Endothelial cell of umbilical vein (primary cell): ENCODE data around the gene ZNF428. TPM values are rescaled to one million over a fixed set of nuclear protein-coding genes. Genes with fewer than 3 reads are reported as not detected.

Source experiments
- BruUV-seq: library from RNA; stranded (reverse); fragments of 400-500 nt; replicated peaks from 2 replicates; lab custom pipeline; 2021; lab: Mats Ljungman, UMichigan
- CTCF ChIA-PET: fragments of 300-600, 350-600 bp; sonication (Branson Sonifier 250); formaldehyde crosslinking; loops from one replicate; lab custom pipeline; 2021; ENCODE audit warnings: antibody characterized with exemption, inconsistent platforms; lab: Charles Lee
- POLR2A ChIA-PET: fragments of 300-600, 350-600 bp; sonication (Branson Sonifier 250); formaldehyde crosslinking; loops from one replicate; lab custom pipeline; 2021; ENCODE audit warnings: antibody characterized with exemption, inconsistent platforms; lab: Charles Lee
- DNase-seq: peaks from one replicate; pipeline ENCODE4 v3.0.0-alpha.2; 2011; ENCODE audit warnings: low read depth, low spot score
- FAIRE-seq: peaks from 2 replicates; lab custom pipeline; 2011; peaks lifted over from hg19 to GRCh38; lab: Jason Lieb, UNC
- H2AFZ ChIP-seq: 2 replicates; pipeline ENCODE4 v1.6.0; 2012; ENCODE audit warnings: low read depth, low read length, control low read depth, inconsistent platforms
- H3K27ac ChIP-seq: 2 replicates; pipeline ENCODE4 v1.5.1; 2011; ENCODE audit warnings: low read depth, mild to moderate bottlenecking, control low read depth, low read length, moderate library complexity; ENCODE audit not compliant: insufficient read depth
- H3K27me3 ChIP-seq, 2 experiments: 2 replicates each; pipeline versions ENCODE4 v1.6.0 to v1.6.1; 2011; ENCODE audit warnings: low read length in 2 of 2, mixed read lengths in 1 of 2; ENCODE audit not compliant: control insufficient read depth in 2 of 2, insufficient read depth in 2 of 2
- H3K36me3 ChIP-seq, 2 experiments: 2 replicates in 1 of 2; 3 replicates in 1 of 2; pipeline ENCODE4 v1.5.1; 2011; ENCODE audit warnings: low read length in 2 of 2, mild to moderate bottlenecking in 1 of 2, moderate library complexity in 1 of 2; ENCODE audit not compliant: control insufficient read depth in 2 of 2, insufficient read depth in 2 of 2; ENCODE audit errors: extremely low read depth in 1 of 2
- H3K4me1 ChIP-seq: 3 replicates; pipeline ENCODE4 v1.5.1; 2011; ENCODE audit warnings: mild to moderate bottlenecking, low read length; ENCODE audit not compliant: control insufficient read depth, insufficient read depth; ENCODE audit errors: extremely low read depth
- H3K4me2 ChIP-seq: 2 replicates; pipeline ENCODE4 v1.6.1; 2011; ENCODE audit warnings: low read length, control low read depth, mixed read lengths; ENCODE audit not compliant: insufficient read depth
- H3K4me3 ChIP-seq, 3 experiments: fragments of 200-600 bp in 1 of 3; sonication (generic), shearing (Covaris generic) in 1 of 3; replicated peaks in 1 of 3; 2 replicates each; pipeline ENCODE4 v1.5.1; 2011 to 2016; ENCODE audit warnings: control low read depth in 3 of 3, low read length in 3 of 3, mild to moderate bottlenecking in 2 of 3, inconsistent platforms in 1 of 3, low read depth in 1 of 3, moderate library complexity in 1 of 3; ENCODE audit not compliant: insufficient read depth in 1 of 3
- H3K79me2 ChIP-seq: 2 replicates; pipeline ENCODE4 v1.6.0; 2012; ENCODE audit warnings: low read length, inconsistent platforms; ENCODE audit not compliant: control insufficient read depth, insufficient read depth
- H3K9ac ChIP-seq: replicated peaks from 2 replicates; pipeline ENCODE3; 2011; ENCODE audit warnings: low read length, control low read depth; ENCODE audit not compliant: insufficient read depth; ENCODE audit errors: extremely low read depth
- H3K9me1 ChIP-seq: replicated peaks from 3 replicates; pipeline ENCODE4 v1.6.0; 2011; ENCODE audit warnings: mild to moderate bottlenecking, low read length; ENCODE audit not compliant: control insufficient read depth, insufficient read depth; ENCODE audit errors: extremely low read depth
- H3K9me3 ChIP-seq: replicated peaks from 2 replicates; pipeline ENCODE4 v1.5.1; 2012; ENCODE audit warnings: low read length, inconsistent platforms; ENCODE audit not compliant: control insufficient read depth, insufficient read depth
- H4K20me1 ChIP-seq: replicated peaks from 2 replicates; pipeline ENCODE3; 2011; ENCODE audit warnings: mild to moderate bottlenecking, low read length; ENCODE audit not compliant: control insufficient read depth, insufficient read depth; ENCODE audit errors: extremely low read depth
- EZH2 ChIP-seq: IDR thresholded peaks from 2 replicates; pipeline ENCODE4 v1.6.1; 2012; ENCODE audit warnings: borderline replicate concordance, low read depth, mild to moderate bottlenecking, moderate library complexity, low read length, inconsistent platforms; ENCODE audit not compliant: severe bottlenecking
- FOS ChIP-seq: IDR thresholded peaks from 2 replicates; pipeline ENCODE4 v1.6.1; 2011; ENCODE audit warnings: mild to moderate bottlenecking, low read length, moderate library complexity, borderline replicate concordance; ENCODE audit not compliant: insufficient read depth
- GATA2 ChIP-seq: IDR thresholded peaks from 2 replicates; pipeline ENCODE4 v1.7.0; 2011; ENCODE audit warnings: low read depth, mild to moderate bottlenecking, moderate library complexity, mixed read lengths, low read length; ENCODE audit not compliant: insufficient read length, insufficient read depth
- JUN ChIP-seq: IDR thresholded peaks from 2 replicates; pipeline ENCODE4 v1.6.1; 2011; ENCODE audit warnings: borderline replicate concordance, low read depth; ENCODE audit not compliant: insufficient read length, insufficient read depth
- MYC ChIP-seq: IDR thresholded peaks from one replicate; pipeline ENCODE4 v1.6.1; 2011; ENCODE audit warnings: mild to moderate bottlenecking, low read depth, low read length
- POLR2A ChIP-seq: IDR thresholded peaks from 2 replicates; pipeline ENCODE4 v1.6.1; 2012; ENCODE audit warnings: low read depth, mild to moderate bottlenecking, control low read depth, low read length
- POLR2AphosphoS5 ChIP-seq: IDR thresholded peaks from 2 replicates; pipeline ENCODE4 v1.6.1; 2012; ENCODE audit warnings: low read depth, mild to moderate bottlenecking, control low read depth, low read length, moderate library complexity; ENCODE audit not compliant: insufficient read depth
- dilution Hi-C: fragments of 300-500 bp; cut with MboI; formaldehyde crosslinking; loops from one replicate; pipeline ENCODE4 v1.15.0; 2019; ENCODE audit warnings: low sequenced_read_pairs; ENCODE audit not compliant: extremely low pct_ligation_motif_present
- intact Hi-C: fragments of 100-400 bp; cut with micrococcal nuclease; formaldehyde crosslinking; loops from one replicate; pipeline ENCODE4 v1.10.0; 2022
- polyA plus RNA-seq, 4 experiments: library from polyadenylated mRNA; depleted of rRNA in 3 of 4; stranded (reverse) in 3 of 4; unstranded in 1 of 4; fragments of >200 nt; gene quantifications; 2 replicates each; pipeline versions ENCODE4 v1.2.1 to v1.2.3, GENCODE V29; 2011 to 2012; ENCODE audit warnings: missing spikeins in 1 of 4
- total RNA-seq: library from RNA; stranded (reverse); gene quantifications from 2 replicates; pipeline ENCODE4 v1.2.3, GENCODE V29; 2021
- TF ChIP-seq, protein P1 (sequence below): IDR thresholded peaks from 2 replicates; pipeline ENCODE4 v1.6.1; 2011; ENCODE audit not compliant: insufficient read depth, insufficient read length
- TF ChIP-seq, protein P2 (sequence below), 2 donors: IDR thresholded peaks; 1 replicate in 1 of 2; 2 replicates in 1 of 2; pipeline ENCODE4 v1.5.1; 2011; ENCODE audit warnings: low read length in 2 of 2, mild to moderate bottlenecking in 2 of 2, moderate library complexity in 2 of 2, control low read depth in 1 of 2, inconsistent platforms in 1 of 2, low read depth in 1 of 2; ENCODE audit not compliant: insufficient read depth in 1 of 2; ENCODE audit errors: extremely low read depth in 1 of 2

The ZNF428 gene
- total and polyA plus RNA-seq, 2 donors (not counting 3 experiments of a cell fraction or from before 2014, with no cell fraction given): 29.2 to 56.2 TPM

DNA sequence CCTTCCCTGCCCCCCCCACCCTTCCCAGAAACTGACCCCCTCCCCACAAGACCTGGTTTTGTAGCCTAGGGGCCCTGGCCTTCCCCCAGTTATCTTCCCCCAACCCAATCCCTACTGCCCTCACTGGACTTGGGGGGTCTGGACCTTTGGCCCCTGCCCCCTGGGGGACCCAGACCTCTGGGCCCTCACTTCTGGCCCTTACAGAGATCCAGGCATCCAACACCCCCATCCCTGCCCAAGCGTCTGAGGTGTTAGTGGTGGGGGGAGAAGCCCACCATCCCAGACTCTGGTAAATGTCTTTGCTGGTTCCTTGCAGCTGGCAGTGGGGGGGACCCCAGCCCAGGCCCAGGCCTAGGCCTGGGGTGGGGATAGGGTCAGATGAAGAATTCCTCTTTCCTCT is 3.5 kb upstream of the ZNF428 start:
- no peaks in the 10 kb centered on the region for H3K9me3 ChIP-seq
- DNase-seq (no peak), FAIRE-seq (no peak)
- H3K4me1 ChIP-seq: peaks cover 12% of the 10 kb centered on the region
- H3K27ac ChIP-seq: no peak overlapping the region
- BruUV-seq: no TSS peak
- no peaks in the 10 kb centered on the region for H3K36me3 ChIP-seq
- no peak overlapping the region for H2AFZ ChIP-seq
- TF ChIP-seq, protein P1, sequence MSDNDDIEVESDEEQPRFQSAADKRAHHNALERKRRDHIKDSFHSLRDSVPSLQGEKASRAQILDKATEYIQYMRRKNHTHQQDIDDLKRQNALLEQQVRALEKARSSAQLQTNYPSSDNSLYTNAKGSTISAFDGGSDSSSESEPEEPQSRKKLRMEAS: no peak
- no peak for TF ChIP-seq GATA2
- no peak for TF ChIP-seq EZH2
- no peak for TF ChIP-seq FOS
- TF ChIP-seq, protein P2, sequence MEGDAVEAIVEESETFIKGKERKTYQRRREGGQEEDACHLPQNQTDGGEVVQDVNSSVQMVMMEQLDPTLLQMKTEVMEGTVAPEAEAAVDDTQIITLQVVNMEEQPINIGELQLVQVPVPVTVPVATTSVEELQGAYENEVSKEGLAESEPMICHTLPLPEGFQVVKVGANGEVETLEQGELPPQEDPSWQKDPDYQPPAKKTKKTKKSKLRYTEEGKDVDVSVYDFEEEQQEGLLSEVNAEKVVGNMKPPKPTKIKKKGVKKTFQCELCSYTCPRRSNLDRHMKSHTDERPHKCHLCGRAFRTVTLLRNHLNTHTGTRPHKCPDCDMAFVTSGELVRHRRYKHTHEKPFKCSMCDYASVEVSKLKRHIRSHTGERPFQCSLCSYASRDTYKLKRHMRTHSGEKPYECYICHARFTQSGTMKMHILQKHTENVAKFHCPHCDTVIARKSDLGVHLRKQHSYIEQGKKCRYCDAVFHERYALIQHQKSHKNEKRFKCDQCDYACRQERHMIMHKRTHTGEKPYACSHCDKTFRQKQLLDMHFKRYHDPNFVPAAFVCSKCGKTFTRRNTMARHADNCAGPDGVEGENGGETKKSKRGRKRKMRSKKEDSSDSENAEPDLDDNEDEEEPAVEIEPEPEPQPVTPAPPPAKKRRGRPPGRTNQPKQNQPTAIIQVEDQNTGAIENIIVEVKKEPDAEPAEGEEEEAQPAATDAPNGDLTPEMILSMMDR (IDR thresholded peaks at IDR 0.05; ENCODE audit: extremely low read depth in 1 of 2, insufficient read depth in 1 of 2, low read depth in 1 of 2, low read length in 2 of 2): no peak
- no peak for TF ChIP-seq POLR2A
- TF ChIP-seq MYC: no peak
- no peak for TF ChIP-seq POLR2AphosphoS5
- no peak for TF ChIP-seq JUN
- no peak overlapping the region for H3K4me2 ChIP-seq
- intact Hi-C loops: no loop called here
- H3K9me1 ChIP-seq: no peaks in the 10 kb centered on the region
- H4K20me1 ChIP-seq: no peaks in the 10 kb centered on the region
- H3K9ac ChIP-seq: no peak overlapping the region
- ChIA-PET POLR2A (no interaction called here), CTCF (interaction anchor here (0.8 kb wide), 1 partner anchor 28 kb away, joined by 3 read pairs; no protein-coding TSS in a partner anchor)
- no peak overlapping the region for H3K4me3 ChIP-seq
- H3K27me3 ChIP-seq: no peaks in the 10 kb centered on the region
- peaks cover 7% of the 10 kb centered on the region for H3K79me2 ChIP-seq
- dilution Hi-C loops: no loop called here
